Heart left ventricle (tissue), 16 donors: ENCODE measurements around the gene ARNT2. TPM values are rescaled to one million over a fixed set of nuclear protein-coding genes. Genes with fewer than 3 reads are reported as not detected.

Experiments used
- ATAC-seq, 4 donors: fragments of 200-7000 bp; cut with Tn5 transposase; one replicate each; pipeline ENCODE4 v1.9.1; 2020 to 2022; ENCODE audit warnings: moderate library complexity in 4 of 4, mild to moderate bottlenecking in 3 of 4, moderate number of reproducible peaks in 1 of 4
- DNase-seq, 5 donors: peaks; one replicate each; pipeline ENCODE4 v3.0.0-alpha.2; 2020
- H3K27ac ChIP-seq, 12 donors: fragments of 200-600 bp; sonication (generic) in 4 of 12; one replicate each; pipeline versions ENCODE4 v1.5.0 to v1.8.0; 2016 to 2022; ENCODE audit warnings: mild to moderate bottlenecking in 2 of 12
- H3K27me3 ChIP-seq, 9 donors: fragments of 200-600 bp; sonication (generic) in 2 of 9; one replicate each; pipeline versions ENCODE4 v1.5.1 to v1.8.0; 2016 to 2022; ENCODE audit warnings: mild to moderate bottlenecking in 3 of 9
- H3K36me3 ChIP-seq, 9 donors: fragments of 200-600 bp; sonication (generic) in 2 of 9; one replicate each; pipeline versions ENCODE4 v1.5.0 to v1.8.0; 2018 to 2022; ENCODE audit warnings: mild to moderate bottlenecking in 2 of 9
- H3K4me1 ChIP-seq, 12 donors: fragments of 200-600 bp; sonication (generic) in 4 of 12; one replicate each; pipeline versions ENCODE4 v1.5.0 to v1.8.0; 2016 to 2022; ENCODE audit warnings: mild to moderate bottlenecking in 3 of 12
- H3K4me3 ChIP-seq, 12 donors: fragments of 200-600 bp; sonication (generic) in 4 of 12; one replicate each; pipeline versions ENCODE4 v1.5.0 to v1.8.0; 2017 to 2022; ENCODE audit warnings: mild to moderate bottlenecking in 9 of 12, moderate library complexity in 4 of 12
- H3K9me3 ChIP-seq, 12 donors: fragments of 200-600 bp; sonication (generic) in 4 of 12; one replicate each; pipeline versions ENCODE4 v1.5.0 to v1.8.0; 2016 to 2022; ENCODE audit warnings: mild to moderate bottlenecking in 1 of 12
- POLR2A ChIP-seq, 2 donors: fragments of 450-650 bp; IDR thresholded peaks; one replicate each; pipeline ENCODE4 v1.6.1; 2017; ENCODE audit warnings: antibody characterized with exemption in 2 of 2, mild to moderate bottlenecking in 2 of 2, moderate library complexity in 2 of 2
- WGBS, 4 donors: extraction: QIAGEN DNeasy Blood & Tissue Kit in 2 of 4; methylation state at CpG; one replicate each; pipeline versions ENCODE4 v1.1.5 to v1.1.7; 2013 to 2018; 5-methylcytosine and 5-hydroxymethylcytosine counted together
- intact Hi-C, 10 donors: fragments of 100-400 bp; cut with DNase I; formaldehyde crosslinking; loops; one replicate each; pipeline versions ENCODE4 v1.11.1 to v1.14.2; 2022
- polyA plus RNA-seq, 2 donors: library from polyadenylated mRNA; stranded (reverse); fragments of 200-250 nt; gene quantifications; one replicate each; pipeline ENCODE4 v1.2.3, GENCODE V29; 2013
- total RNA-seq, 9 donors: library from RNA; depleted of rRNA in 2 of 9; stranded (reverse); fragments of >200 nt in 2 of 9; fragmentation: NEBNext Ultra II Directional in 3 of 9; extraction: Animal tissue kit (Norgen Biotek cat#: 25700) in 3 of 9; gene quantifications; one replicate each; pipeline versions ENCODE4 v1.1.0 to v1.2.4, GENCODE V29; 2016 to 2023
- TF ChIP-seq, protein P1 (sequence below), 12 donors: fragments of 200-600 bp; sonication (generic) in 4 of 12; IDR thresholded peaks; one replicate each; pipeline versions ENCODE4 v1.5.0 to v1.8.0; 2018 to 2022; ENCODE audit warnings: antibody characterized with exemption in 12 of 12, mild to moderate bottlenecking in 5 of 12
- donor health status: ischemic (EF 13 %, LVEDD 7.1; RV severe dilation, severe dysfunction).
- donor health status: healthy with polysubstance abuse.
- donor health status: DM: no; HTN: yes; CAD: no.
- donor health status: DM: no; HTN: no; CAD: no.
- donor health status: ischemic (EF 25% LVEDD 6.9; RV normal size, moderate dysfunction).
- donor health status: ischemic (EF 25% LVEDD 5.7; RV mildly dilated, moderate dysfunction).
- donor health status: healthy.
- donor health status: DM: yes; HTN: yes; CAD: no.
- donor health status: ischemic (EF 35%, LVEDD 5.7; RV mildly dilated, moderate dysfunction).
- donor health status: nonischemic (EF 11% LVEDD 7.7; RV severe dilation, severe dysfunction).
- donor health status: DM: yes; HTN: yes; CAD: no.
- donor health status: PGD.
- donor health status: ischemic (EF 29% LVEDD 5.4; RV normal size, mild dysfunction).
- donor health status: nonischemic (EF 23%, LVEDD 6.1; RV moderate dilation, normal function).

The ARNT2 gene
- total and polyA plus RNA-seq, 11 donors = 1.2 to 10.0 (median 3.9) TPM

DNA sequence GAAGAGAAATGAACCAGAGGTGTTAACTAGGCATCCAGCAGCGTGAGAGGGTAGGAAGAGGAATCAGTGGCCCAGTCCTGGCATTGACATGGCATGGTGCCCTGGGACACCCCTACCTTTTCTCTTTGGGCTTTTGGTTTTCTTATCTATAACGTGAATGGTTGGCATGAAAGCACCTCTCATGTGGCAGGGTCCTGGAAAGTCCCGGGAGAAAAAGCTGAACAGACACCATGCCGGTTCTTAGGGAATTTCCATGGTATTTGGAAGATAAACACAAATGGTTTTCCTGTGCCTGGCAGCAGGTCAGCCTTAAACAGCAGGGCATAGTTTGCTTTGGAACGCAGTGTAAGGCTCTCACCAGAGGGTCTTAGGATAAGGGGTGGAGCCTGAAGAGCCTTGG is 15.4 kb downstream of the ARNT2 start:
- H3K4me3 ChIP-seq = no peak overlapping the region
- WGBS, 4 donors = 30 to 49% (median 46%) methylated on average over 5 of the region's 5 CpGs
- no peak overlapping the region for H3K27ac ChIP-seq
- ATAC-seq (no peak), DNase-seq (no peak)
- intact Hi-C loops = no loop called here
- no peaks in the 10 kb centered on the region for H3K9me3 ChIP-seq
- H3K27me3 ChIP-seq = no peaks in the 10 kb centered on the region
- H3K4me1 ChIP-seq = no peaks in the 10 kb centered on the region
- H3K36me3 ChIP-seq = no peaks in the 10 kb centered on the region
- no peak for TF ChIP-seq POLR2A (IDR thresholded peaks at IDR 0.05)
- TF ChIP-seq, protein P1, sequence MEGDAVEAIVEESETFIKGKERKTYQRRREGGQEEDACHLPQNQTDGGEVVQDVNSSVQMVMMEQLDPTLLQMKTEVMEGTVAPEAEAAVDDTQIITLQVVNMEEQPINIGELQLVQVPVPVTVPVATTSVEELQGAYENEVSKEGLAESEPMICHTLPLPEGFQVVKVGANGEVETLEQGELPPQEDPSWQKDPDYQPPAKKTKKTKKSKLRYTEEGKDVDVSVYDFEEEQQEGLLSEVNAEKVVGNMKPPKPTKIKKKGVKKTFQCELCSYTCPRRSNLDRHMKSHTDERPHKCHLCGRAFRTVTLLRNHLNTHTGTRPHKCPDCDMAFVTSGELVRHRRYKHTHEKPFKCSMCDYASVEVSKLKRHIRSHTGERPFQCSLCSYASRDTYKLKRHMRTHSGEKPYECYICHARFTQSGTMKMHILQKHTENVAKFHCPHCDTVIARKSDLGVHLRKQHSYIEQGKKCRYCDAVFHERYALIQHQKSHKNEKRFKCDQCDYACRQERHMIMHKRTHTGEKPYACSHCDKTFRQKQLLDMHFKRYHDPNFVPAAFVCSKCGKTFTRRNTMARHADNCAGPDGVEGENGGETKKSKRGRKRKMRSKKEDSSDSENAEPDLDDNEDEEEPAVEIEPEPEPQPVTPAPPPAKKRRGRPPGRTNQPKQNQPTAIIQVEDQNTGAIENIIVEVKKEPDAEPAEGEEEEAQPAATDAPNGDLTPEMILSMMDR (IDR thresholded peaks at IDR 0.05) = no peak

- Histone ChIP-seq H3K36me3 (no peaks in the 10 kb centered on the region), H3K4me1 (no peaks in the 10 kb centered on the region), H3K4me3 (no peak overlapping the region), H3K27me3 (no peaks in the 10 kb centered on the region), H3K27ac (no peak overlapping the region), H3K9me3 (no peaks in the 10 kb centered on the region)
- DNase-seq (no peak), ATAC-seq (no peak)
- TF ChIP-seq POLR2A (IDR thresholded peaks at IDR 0.05) = no peak
- TF ChIP-seq, protein P1 (IDR thresholded peaks at IDR 0.05) = no peak
- intact Hi-C loops = no loop called here
- 20 to 53% (median 39%) methylated on average over 2 of the region's 2 CpGs for WGBS, 4 donors
Observed at GRCh38 chr15:80420658-80421057, 16.5 kb downstream of the ARNT2 start.

DNA sequence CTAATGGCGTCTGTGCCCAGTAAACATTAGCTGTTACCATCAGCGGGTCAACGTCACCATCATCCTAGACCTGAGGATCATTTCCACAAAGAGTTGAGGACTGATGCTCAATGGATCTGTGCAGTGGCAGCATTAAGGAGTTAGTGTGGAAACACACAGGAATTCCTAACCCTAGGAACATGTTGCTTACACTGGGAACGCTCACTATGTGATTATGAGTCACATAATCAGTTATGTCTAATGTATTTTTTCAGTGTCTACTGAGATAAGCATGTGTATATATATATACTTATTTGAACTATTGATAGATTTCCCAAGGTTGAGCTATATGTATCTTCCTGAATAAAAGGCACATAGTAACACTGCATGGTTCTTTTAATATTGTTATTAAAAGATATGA is 19.0 kb downstream of the ARNT2 start:
- H3K4me3 ChIP-seq = no peak overlapping the region
- no peak for TF ChIP-seq POLR2A (IDR thresholded peaks at IDR 0.05)
- TF ChIP-seq, protein P1 (IDR thresholded peaks at IDR 0.05) = no peak
- no peaks in the 10 kb centered on the region for H3K27me3 ChIP-seq
- no peaks in the 10 kb centered on the region for H3K9me3 ChIP-seq
- ATAC-seq = no peak
- no peaks in the 10 kb centered on the region for H3K4me1 ChIP-seq
- no peaks in the 10 kb centered on the region for H3K36me3 ChIP-seq
- intact Hi-C loops = no loop called here
- 83 to 90% (median 86%) methylated on average over 4 of the region's 4 CpGs for WGBS, 4 donors
- H3K27ac ChIP-seq = no peak overlapping the region
- DNase-seq = no peak

- Histone ChIP-seq H3K36me3 (no peaks in the 10 kb centered on the region), H3K9me3 (no peaks in the 10 kb centered on the region), H3K27ac (no peak overlapping the region), H3K27me3 (no peaks in the 10 kb centered on the region), H3K4me3 (no peak overlapping the region), H3K4me1 (no peaks in the 10 kb centered on the region)
- TF ChIP-seq, protein P1 (IDR thresholded peaks at IDR 0.05) = no peak
- no peak for TF ChIP-seq POLR2A (IDR thresholded peaks at IDR 0.05)
- 89 to 93% (median 91%) methylated on average over 2 of the region's 2 CpGs for WGBS, 4 donors
- ATAC-seq (no peak), DNase-seq (no peak)
- intact Hi-C loops = no loop called here
Observed at GRCh38 chr15:80424381-80424780, 20.2 kb downstream of the ARNT2 start.
